ENCODE results near the gene UBALD1.

UBALD1 gene

GRCh38 chr16:4588386-4588785, 26.3 kb downstream of the UBALD1 start:
- TF ChIP-seq, protein P1, sequence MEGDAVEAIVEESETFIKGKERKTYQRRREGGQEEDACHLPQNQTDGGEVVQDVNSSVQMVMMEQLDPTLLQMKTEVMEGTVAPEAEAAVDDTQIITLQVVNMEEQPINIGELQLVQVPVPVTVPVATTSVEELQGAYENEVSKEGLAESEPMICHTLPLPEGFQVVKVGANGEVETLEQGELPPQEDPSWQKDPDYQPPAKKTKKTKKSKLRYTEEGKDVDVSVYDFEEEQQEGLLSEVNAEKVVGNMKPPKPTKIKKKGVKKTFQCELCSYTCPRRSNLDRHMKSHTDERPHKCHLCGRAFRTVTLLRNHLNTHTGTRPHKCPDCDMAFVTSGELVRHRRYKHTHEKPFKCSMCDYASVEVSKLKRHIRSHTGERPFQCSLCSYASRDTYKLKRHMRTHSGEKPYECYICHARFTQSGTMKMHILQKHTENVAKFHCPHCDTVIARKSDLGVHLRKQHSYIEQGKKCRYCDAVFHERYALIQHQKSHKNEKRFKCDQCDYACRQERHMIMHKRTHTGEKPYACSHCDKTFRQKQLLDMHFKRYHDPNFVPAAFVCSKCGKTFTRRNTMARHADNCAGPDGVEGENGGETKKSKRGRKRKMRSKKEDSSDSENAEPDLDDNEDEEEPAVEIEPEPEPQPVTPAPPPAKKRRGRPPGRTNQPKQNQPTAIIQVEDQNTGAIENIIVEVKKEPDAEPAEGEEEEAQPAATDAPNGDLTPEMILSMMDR (IDR thresholded peaks at IDR 0.05; ENCODE audit: insufficient read depth, low read length, poor library complexity, severe bottlenecking) = no peak
- TF ChIP-seq EZH2phosphoT487 (conservative IDR thresholded peaks at IDR 0.05; ENCODE audit: low read length) = no peak
- H3K79me2 ChIP-seq (ENCODE audit: insufficient read depth, low read length) = no peaks in the 10 kb centered on the region
- H3K36me3 ChIP-seq (ENCODE audit: low read length) = no peaks in the 10 kb centered on the region
- no peak overlapping the region for H3K9ac ChIP-seq (ENCODE audit: low read length)
- H4K20me1 ChIP-seq (ENCODE audit: low read depth, low read length) = no peaks in the 10 kb centered on the region
- H3K9me2 ChIP-seq (replicated peaks; ENCODE audit: insufficient read depth, low read length) = no peaks in the 10 kb centered on the region
- H3K9me3 ChIP-seq (ENCODE audit: insufficient read depth, low read length) = no peaks in the 10 kb centered on the region
- H3K4me2 ChIP-seq (ENCODE audit: low read depth, low read length, poor library complexity, severe bottlenecking) = no peak overlapping the region
- no peaks in the 10 kb centered on the region for H3F3A ChIP-seq (ENCODE audit: insufficient read depth)
- H3K27ac ChIP-seq (ENCODE audit: low read depth, low read length) = no peak overlapping the region
- no peaks in the 10 kb centered on the region for H3K27me3 ChIP-seq (ENCODE audit: low read length)
- H2AFZ ChIP-seq (ENCODE audit: low read depth, low read length, severe bottlenecking) = no peak overlapping the region
- no peak overlapping the region for H3K4me3 ChIP-seq (ENCODE audit: insufficient read depth, low read length, poor library complexity, severe bottlenecking)

- Histone ChIP-seq H3K79me2 (ENCODE audit: insufficient read depth, low read length) (no peaks in the 10 kb centered on the region), H4K20me1 (ENCODE audit: low read depth, low read length) (no peaks in the 10 kb centered on the region), H3K27me3 (ENCODE audit: low read length) (no peaks in the 10 kb centered on the region), H3K9me3 (ENCODE audit: insufficient read depth, low read length) (no peaks in the 10 kb centered on the region), H3K9ac (ENCODE audit: low read length) (no peak overlapping the region), H3F3A (ENCODE audit: insufficient read depth) (no peaks in the 10 kb centered on the region), H3K9me2 (replicated peaks; ENCODE audit: insufficient read depth, low read length) (no peaks in the 10 kb centered on the region), H3K36me3 (ENCODE audit: low read length) (no peaks in the 10 kb centered on the region), H2AFZ (ENCODE audit: low read depth, low read length, severe bottlenecking) (no peak overlapping the region), H3K4me2 (ENCODE audit: low read depth, low read length, poor library complexity, severe bottlenecking) (no peak overlapping the region), H3K27ac (ENCODE audit: low read depth, low read length) (no peak overlapping the region), H3K4me3 (ENCODE audit: insufficient read depth, low read length, poor library complexity, severe bottlenecking) (no peak overlapping the region)
- no peak for TF ChIP-seq EZH2phosphoT487 (conservative IDR thresholded peaks at IDR 0.05; ENCODE audit: low read length)
- TF ChIP-seq, protein P1 (IDR thresholded peaks at IDR 0.05; ENCODE audit: insufficient read depth, low read length, poor library complexity, severe bottlenecking) = no peak
Observed at GRCh38 chr16:4586291-4586690, 28.4 kb downstream of the UBALD1 start.

DNA sequence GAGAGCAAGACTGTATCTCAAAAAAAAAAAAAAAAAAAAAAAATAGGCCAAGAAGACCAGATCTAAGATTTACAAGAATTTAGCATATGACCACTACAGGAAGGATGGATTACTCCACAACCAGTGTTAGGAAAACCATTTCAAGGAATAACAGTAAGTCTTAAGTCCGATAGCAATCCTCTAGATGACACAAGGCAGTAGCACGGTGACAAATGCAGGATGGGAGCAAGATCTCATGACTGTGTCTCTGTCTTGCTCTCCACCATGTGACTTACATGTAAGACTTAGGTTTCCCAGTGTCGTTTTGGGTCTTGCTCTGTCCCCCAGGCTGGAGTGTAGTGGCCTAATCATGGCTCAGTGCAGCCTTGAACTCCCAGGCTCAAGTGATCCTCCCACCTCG, 30.8 kb downstream of the UBALD1 start:
- Histone ChIP-seq H3K27me3 (ENCODE audit: low read length) (no peaks in the 10 kb centered on the region), H3K9ac (ENCODE audit: low read length) (no peak overlapping the region), H4K20me1 (ENCODE audit: low read depth, low read length) (no peaks in the 10 kb centered on the region), H3K4me2 (ENCODE audit: low read depth, low read length, poor library complexity, severe bottlenecking) (no peak overlapping the region), H3K36me3 (ENCODE audit: low read length) (no peaks in the 10 kb centered on the region), H2AFZ (ENCODE audit: low read depth, low read length, severe bottlenecking) (no peak overlapping the region), H3F3A (ENCODE audit: insufficient read depth) (no peaks in the 10 kb centered on the region), H3K4me3 (ENCODE audit: insufficient read depth, low read length, poor library complexity, severe bottlenecking) (no peak overlapping the region), H3K27ac (ENCODE audit: low read depth, low read length) (no peak overlapping the region), H3K79me2 (ENCODE audit: insufficient read depth, low read length) (no peaks in the 10 kb centered on the region), H3K9me3 (ENCODE audit: insufficient read depth, low read length) (no peaks in the 10 kb centered on the region), H3K9me2 (replicated peaks; ENCODE audit: insufficient read depth, low read length) (no peaks in the 10 kb centered on the region)
- TF ChIP-seq EZH2phosphoT487 (conservative IDR thresholded peaks at IDR 0.05; ENCODE audit: low read length) = no peak
- TF ChIP-seq, protein P1 (IDR thresholded peaks at IDR 0.05; ENCODE audit: insufficient read depth, low read length, poor library complexity, severe bottlenecking) = no peak

Data from SU-DHL-6 (cell line).